ENCODE measurements around the gene SPPL2C. TPM values are rescaled to one million over a fixed set of nuclear protein-coding genes. Genes with fewer than 3 reads are reported as not detected.

Gene SPPL2C
- total and polyA plus RNA-seq, 10 of the 15 experiments (the other 5 are each of a cell fraction or from before 2014, with no cell fraction given) = not detected

DNA sequence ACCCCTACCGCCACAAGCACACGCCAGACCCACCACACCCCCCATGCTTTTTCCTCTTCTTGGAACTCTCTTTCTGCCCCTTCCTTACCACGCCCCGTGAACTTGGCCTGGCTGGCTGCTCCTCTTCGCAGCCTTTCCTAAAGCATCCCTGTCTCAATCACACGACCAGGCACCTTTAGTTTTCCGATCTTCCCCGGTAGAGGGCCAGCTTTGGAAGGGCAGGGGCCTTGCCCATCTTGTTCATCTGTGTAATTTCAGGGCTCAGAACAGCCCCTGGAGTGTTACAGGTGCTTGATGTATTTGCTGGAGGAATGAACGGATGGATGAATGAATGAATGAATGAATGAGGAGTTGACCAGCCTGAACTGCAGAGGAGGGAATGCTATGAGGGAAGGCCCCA lies 3.7 kb downstream of the SPPL2C start:
- ChIA-PET POLR2A (no interaction called here), CTCF (no interaction called here), RAD21 (ENCODE audit: unreplicated experiment) (no interaction called here), SMC1A (ENCODE audit: uncharacterized antibody, unreplicated experiment) (no interaction called here)
- BruUV-seq (replicated peaks) = no TSS peak
- Histone ChIP-seq H3K9me3 (replicated peaks; ENCODE audit: control insufficient read depth, insufficient read depth, low read length) (no peaks in the 10 kb centered on the region), H3K79me2 (ENCODE audit: control insufficient read depth, insufficient read depth, low read length) (no peaks in the 10 kb centered on the region), H3K27me3 (replicated peaks in 1 of 2; ENCODE audit: control insufficient read depth in 2 of 2, insufficient read depth in 2 of 2, low read length in 1 of 2) (no peaks in the 10 kb centered on the region; a peak in 1 of 4 replicates), H3K4me2 (ENCODE audit: control insufficient read depth, insufficient read depth) (no peak overlapping the region), H3K4me1 (ENCODE audit: control insufficient read depth, insufficient read depth, low read length) (no peaks in the 10 kb centered on the region), H3K4me3 (no peak overlapping the region), H3K27ac (ENCODE audit: control insufficient read depth, insufficient read depth) (no peak overlapping the region), H2AFZ (ENCODE audit: control insufficient read depth, low read depth, low read length) (no peak overlapping the region), H4K20me1 (ENCODE audit: control insufficient read depth, insufficient read depth) (no peaks in the 10 kb centered on the region), H3K9ac (ENCODE audit: control insufficient read depth, insufficient read depth, low read length) (no peak overlapping the region), H3K36me3 (ENCODE audit: control insufficient read depth in 2 of 2, insufficient read depth in 2 of 2, low read length in 1 of 2) (no peaks in the 10 kb centered on the region)
- in situ Hi-C loops (cut with MboI) (loop anchor here (25.0 kb wide), 1 partner anchor 436 kb away; no protein-coding TSS in a partner anchor), intact Hi-C loops (cut with micrococcal nuclease; ENCODE audit: unreplicated experiment) (no loop called here)
- DNase-seq (ENCODE audit: low read depth, low spot score) (no peak), FAIRE-seq (no peak), ATAC-seq (no peak)
- TF ChIP-seq RB1 (IDR thresholded peaks at IDR 0.05; ENCODE audit: borderline replicate concordance) = no peak
- no peak for TF ChIP-seq SPI1 (IDR thresholded peaks at IDR 0.05; ENCODE audit: borderline replicate concordance, insufficient read depth, low read depth, low read length)
- TF ChIP-seq IKZF1 (conservative IDR thresholded peaks at IDR 0.05) = no peak
- no peak for TF ChIP-seq SREBF1 (IDR thresholded peaks at IDR 0.05; ENCODE audit: low read length)
- TF ChIP-seq MXI1 (IDR thresholded peaks at IDR 0.05; ENCODE audit: low read depth, low read length) = no peak
- TF ChIP-seq SMC3 (IDR thresholded peaks at IDR 0.05; ENCODE audit: borderline replicate concordance, low read length) = no peak
- TF ChIP-seq, protein P1, sequence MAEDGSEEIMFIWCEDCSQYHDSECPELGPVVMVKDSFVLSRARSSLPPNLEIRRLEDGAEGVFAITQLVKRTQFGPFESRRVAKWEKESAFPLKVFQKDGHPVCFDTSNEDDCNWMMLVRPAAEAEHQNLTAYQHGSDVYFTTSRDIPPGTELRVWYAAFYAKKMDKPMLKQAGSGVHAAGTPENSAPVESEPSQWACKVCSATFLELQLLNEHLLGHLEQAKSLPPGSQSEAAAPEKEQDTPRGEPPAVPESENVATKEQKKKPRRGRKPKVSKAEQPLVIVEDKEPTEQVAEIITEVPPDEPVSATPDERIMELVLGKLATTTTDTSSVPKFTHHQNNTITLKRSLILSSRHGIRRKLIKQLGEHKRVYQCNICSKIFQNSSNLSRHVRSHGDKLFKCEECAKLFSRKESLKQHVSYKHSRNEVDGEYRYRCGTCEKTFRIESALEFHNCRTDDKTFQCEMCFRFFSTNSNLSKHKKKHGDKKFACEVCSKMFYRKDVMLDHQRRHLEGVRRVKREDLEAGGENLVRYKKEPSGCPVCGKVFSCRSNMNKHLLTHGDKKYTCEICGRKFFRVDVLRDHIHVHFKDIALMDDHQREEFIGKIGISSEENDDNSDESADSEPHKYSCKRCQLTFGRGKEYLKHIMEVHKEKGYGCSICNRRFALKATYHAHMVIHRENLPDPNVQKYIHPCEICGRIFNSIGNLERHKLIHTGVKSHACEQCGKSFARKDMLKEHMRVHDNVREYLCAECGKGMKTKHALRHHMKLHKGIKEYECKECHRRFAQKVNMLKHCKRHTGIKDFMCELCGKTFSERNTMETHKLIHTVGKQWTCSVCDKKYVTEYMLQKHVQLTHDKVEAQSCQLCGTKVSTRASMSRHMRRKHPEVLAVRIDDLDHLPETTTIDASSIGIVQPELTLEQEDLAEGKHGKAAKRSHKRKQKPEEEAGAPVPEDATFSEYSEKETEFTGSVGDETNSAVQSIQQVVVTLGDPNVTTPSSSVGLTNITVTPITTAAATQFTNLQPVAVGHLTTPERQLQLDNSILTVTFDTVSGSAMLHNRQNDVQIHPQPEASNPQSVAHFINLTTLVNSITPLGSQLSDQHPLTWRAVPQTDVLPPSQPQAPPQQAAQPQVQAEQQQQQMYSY (CRISPR knock-in tag; IDR thresholded peaks at IDR 0.05) = no peak
- no peak for TF ChIP-seq ESRRA (IDR thresholded peaks at IDR 0.05; ENCODE audit: low read length)
- no peak for TF ChIP-seq SUZ12 (IDR thresholded peaks at IDR 0.05; ENCODE audit: unreplicated experiment)
- TF ChIP-seq ZBED1 (IDR thresholded peaks at IDR 0.05; ENCODE audit: borderline replicate concordance) = no peak
- TF ChIP-seq JUNB (IDR thresholded peaks at IDR 0.05) = no peak
- TF ChIP-seq, protein P2, sequence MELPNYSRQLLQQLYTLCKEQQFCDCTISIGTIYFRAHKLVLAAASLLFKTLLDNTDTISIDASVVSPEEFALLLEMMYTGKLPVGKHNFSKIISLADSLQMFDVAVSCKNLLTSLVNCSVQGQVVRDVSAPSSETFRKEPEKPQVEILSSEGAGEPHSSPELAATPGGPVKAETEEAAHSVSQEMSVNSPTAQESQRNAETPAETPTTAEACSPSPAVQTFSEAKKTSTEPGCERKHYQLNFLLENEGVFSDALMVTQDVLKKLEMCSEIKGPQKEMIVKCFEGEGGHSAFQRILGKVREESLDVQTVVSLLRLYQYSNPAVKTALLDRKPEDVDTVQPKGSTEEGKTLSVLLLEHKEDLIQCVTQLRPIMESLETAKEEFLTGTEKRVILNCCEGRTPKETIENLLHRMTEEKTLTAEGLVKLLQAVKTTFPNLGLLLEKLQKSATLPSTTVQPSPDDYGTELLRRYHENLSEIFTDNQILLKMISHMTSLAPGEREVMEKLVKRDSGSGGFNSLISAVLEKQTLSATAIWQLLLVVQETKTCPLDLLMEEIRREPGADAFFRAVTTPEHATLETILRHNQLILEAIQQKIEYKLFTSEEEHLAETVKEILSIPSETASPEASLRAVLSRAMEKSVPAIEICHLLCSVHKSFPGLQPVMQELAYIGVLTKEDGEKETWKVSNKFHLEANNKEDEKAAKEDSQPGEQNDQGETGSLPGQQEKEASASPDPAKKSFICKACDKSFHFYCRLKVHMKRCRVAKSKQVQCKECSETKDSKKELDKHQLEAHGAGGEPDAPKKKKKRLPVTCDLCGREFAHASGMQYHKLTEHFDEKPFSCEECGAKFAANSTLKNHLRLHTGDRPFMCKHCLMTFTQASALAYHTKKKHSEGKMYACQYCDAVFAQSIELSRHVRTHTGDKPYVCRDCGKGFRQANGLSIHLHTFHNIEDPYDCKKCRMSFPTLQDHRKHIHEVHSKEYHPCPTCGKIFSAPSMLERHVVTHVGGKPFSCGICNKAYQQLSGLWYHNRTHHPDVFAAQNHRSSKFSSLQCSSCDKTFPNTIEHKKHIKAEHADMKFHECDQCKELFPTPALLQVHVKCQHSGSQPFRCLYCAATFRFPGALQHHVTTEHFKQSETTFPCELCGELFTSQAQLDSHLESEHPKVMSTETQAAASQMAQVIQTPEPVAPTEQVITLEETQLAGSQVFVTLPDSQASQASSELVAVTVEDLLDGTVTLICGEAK (IDR thresholded peaks at IDR 0.05; ENCODE audit: borderline replicate concordance) = no peak
- TF ChIP-seq, protein P3, sequence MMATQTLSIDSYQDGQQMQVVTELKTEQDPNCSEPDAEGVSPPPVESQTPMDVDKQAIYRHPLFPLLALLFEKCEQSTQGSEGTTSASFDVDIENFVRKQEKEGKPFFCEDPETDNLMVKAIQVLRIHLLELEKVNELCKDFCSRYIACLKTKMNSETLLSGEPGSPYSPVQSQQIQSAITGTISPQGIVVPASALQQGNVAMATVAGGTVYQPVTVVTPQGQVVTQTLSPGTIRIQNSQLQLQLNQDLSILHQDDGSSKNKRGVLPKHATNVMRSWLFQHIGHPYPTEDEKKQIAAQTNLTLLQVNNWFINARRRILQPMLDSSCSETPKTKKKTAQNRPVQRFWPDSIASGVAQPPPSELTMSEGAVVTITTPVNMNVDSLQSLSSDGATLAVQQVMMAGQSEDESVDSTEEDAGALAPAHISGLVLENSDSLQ (IDR thresholded peaks at IDR 0.05) = no peak
- no peak for TF ChIP-seq CBFB (IDR thresholded peaks at IDR 0.05; ENCODE audit: low read depth)
- 41% methylated on average over 9 of the region's 9 CpGs for WGBS (ENCODE audit: insufficient coverage, insufficient replicate concordance, low lambda C conversion rate, missing lambda C conversion rate)
